Measurements from ENCODE around the gene PHPT1. TPM values are rescaled to one million over a fixed set of nuclear protein-coding genes. Genes with fewer than 3 reads are reported as not detected.
A peak's percentile ranks its signal among the peaks of the same experiment; 100 is the strongest.

Gene PHPT1
- total and polyA plus RNA-seq, 2 of the 13 experiments (the other 11 are each of a cell fraction or from before 2014, with no cell fraction given), result 189 to 192 TPM

GRCh38 chr9:136885950-136886578, 36.9 kb downstream of the PHPT1 start, which contains the start of gene TRAF2 (continued):
- TF ChIP-seq HMGXB4 (CRISPR knock-in tag; IDR thresholded peaks at IDR 0.05; ENCODE audit: borderline replicate concordance in 1 of 2, low read depth in 1 of 2), result no peak; a peak in 1 of 4 replicates
- TF ChIP-seq ZSCAN21 (CRISPR knock-in tag; IDR thresholded peaks at IDR 0.05; ENCODE audit: borderline replicate concordance), result no peak
- no peak; the same call in 1 of the 2 replicates for TF ChIP-seq ZNF143 (CRISPR knock-in tag; IDR thresholded peaks at IDR 0.05)
- TF ChIP-seq ZZZ3 (CRISPR knock-in tag; IDR thresholded peaks at IDR 0.05; ENCODE audit: borderline replicate concordance), result no peak
- TF ChIP-seq ZKSCAN8 (CRISPR knock-in tag; IDR thresholded peaks at IDR 0.05; ENCODE audit: borderline replicate concordance), result no peak
- no peak for TF ChIP-seq TMF1 (CRISPR knock-in tag; IDR thresholded peaks at IDR 0.05; ENCODE audit: low read depth)
- 0 out of 2 replicates have a peak, but pooled peaks have one; percentile 64 for TF ChIP-seq ZNF142 (CRISPR knock-in tag; IDR thresholded peaks at IDR 0.05)
- TF ChIP-seq HDAC1 (CRISPR knock-in tag; IDR thresholded peaks at IDR 0.05), result peak; percentile 62; the same call in 1 of the 2 replicates
- TF ChIP-seq ZNF75D (CRISPR knock-in tag; IDR thresholded peaks at IDR 0.05; ENCODE audit: borderline replicate concordance), result no peak
- no peak for TF ChIP-seq ZNF101 (CRISPR knock-in tag; IDR thresholded peaks at IDR 0.05; ENCODE audit: borderline replicate concordance, low read depth)
- no peak for TF ChIP-seq ZNF234 (CRISPR knock-in tag; conservative IDR thresholded peaks at IDR 0.05)
- TF ChIP-seq ZNF83 (CRISPR knock-in tag; IDR thresholded peaks at IDR 0.05; ENCODE audit: borderline replicate concordance), result no peak
- no peak for TF ChIP-seq ZNF33A (CRISPR knock-in tag; IDR thresholded peaks at IDR 0.05; ENCODE audit: borderline replicate concordance)
- 0 out of 2 replicates have a peak, but pooled peaks have one; percentile 43 for TF ChIP-seq ZNF44 (CRISPR knock-in tag; IDR thresholded peaks at IDR 0.05)
- TF ChIP-seq ZNF180 (CRISPR knock-in tag; IDR thresholded peaks at IDR 0.05; ENCODE audit: borderline replicate concordance, low read depth), result no peak
- 0 out of 2 replicates have a peak, but pooled peaks have one; percentile 34 for TF ChIP-seq CREBL2 (CRISPR knock-in tag; IDR thresholded peaks at IDR 0.05; ENCODE audit: borderline replicate concordance)
- TF ChIP-seq ZFAT (CRISPR knock-in tag; conservative IDR thresholded peaks at IDR 0.05), result no peak
- no peak for TF ChIP-seq NFE2L1 (CRISPR knock-in tag; IDR thresholded peaks at IDR 0.05; ENCODE audit: borderline replicate concordance)
- TF ChIP-seq TRIM24 (CRISPR knock-in tag; IDR thresholded peaks at IDR 0.05), result no peak
- TF ChIP-seq BATF2 (CRISPR knock-in tag; IDR thresholded peaks at IDR 0.05), result no peak

All from HepG2 (cell line).